Measurements from ENCODE around the gene GCG. TPM values are rescaled to one million over a fixed set of nuclear protein-coding genes. Genes with fewer than 3 reads are reported as not detected.

Gene GCG
- not detected for total RNA-seq

DNA sequence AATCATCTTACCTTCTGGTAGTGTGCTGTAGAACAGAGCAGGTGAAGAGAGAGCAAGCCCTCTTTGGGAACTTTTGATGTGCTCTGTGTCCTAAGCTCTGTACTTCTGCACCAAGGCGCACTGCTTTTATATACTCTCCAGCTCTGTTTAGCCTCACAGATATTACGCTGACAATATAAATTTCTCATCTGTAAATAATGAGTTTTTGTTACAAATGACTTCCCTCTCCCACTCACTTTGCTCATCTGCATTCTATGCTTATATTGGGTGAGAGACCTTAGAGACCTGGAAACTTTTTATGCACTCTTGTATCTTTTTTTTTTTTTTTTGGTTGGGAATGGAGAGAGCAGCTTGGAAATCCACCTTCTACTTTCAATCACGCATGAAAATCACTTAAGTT is at the start of gene GCG:
TSS of gene GCG (minus strand) at position 101 of the 400 bp plus-strand sequence. CDS start 3,069 bp downstream, outside the sequence.
- DNase-seq (ENCODE audit: low read depth in 2 of 3, low spot score in 2 of 3), result no peak

DNA sequence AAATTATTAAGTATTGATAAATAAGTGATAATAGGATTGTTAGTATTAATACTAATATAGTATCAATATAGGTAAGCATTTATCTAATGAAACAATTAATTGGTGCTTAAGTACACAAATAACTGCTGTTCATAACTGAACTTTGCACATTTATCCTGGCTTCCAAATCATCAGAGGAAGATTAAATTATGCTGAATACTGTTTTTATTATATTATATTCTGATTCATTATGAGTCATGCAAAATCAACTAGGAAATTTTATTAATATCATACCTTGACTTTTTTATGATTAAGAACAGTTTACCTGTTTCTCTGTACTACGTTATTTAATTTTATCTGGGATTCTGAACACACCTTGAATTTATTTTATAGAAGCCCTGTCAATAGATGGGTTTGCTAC is 48.6 kb upstream of the GCG start:
- no peak for DNase-seq (ENCODE audit: low read depth in 2 of 3, low spot score in 2 of 3)

DNA sequence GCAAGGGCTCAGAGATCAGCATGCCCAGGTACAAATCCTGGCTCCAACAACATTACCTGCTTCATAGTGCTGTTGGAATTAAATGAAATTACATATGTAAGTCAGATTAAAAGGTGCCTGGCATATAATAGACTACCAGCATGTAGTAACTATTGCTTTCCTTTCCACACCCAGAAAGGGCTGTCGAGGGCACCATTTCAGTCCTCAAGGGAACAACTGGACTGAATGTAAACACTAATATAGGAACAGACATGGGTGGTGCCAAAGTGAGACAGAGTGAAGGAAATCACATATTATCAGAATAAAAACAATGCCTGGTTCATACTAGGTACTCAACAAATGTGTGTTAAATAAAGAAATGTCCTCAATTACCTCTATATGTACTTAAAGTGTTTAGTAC is 47.9 kb upstream of the GCG start:
- DNase-seq (ENCODE audit: low read depth in 2 of 3, low spot score in 2 of 3), result no peak

DNA sequence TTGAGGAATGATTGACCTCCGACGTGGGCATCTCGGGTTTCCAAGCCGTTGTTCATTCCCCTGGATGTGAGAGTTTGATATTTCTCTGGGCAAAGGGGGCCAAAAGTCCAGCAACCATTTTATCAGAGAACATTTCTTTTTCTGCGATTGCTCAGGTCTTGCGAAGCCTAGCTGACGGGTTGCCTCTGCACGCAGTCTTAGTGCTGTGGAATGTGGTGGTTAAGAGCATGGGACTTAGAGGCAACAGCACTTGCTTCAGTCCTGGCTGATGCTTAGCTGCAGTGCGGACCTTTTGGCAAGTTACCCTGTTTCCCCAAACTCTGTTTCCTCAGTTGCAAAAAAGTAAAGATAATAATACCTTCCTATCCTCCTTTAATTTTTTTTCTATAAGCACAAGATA is 46.2 kb upstream of the GCG start:
- no peak for DNase-seq (ENCODE audit: low read depth in 2 of 3, low spot score in 2 of 3)

DNA sequence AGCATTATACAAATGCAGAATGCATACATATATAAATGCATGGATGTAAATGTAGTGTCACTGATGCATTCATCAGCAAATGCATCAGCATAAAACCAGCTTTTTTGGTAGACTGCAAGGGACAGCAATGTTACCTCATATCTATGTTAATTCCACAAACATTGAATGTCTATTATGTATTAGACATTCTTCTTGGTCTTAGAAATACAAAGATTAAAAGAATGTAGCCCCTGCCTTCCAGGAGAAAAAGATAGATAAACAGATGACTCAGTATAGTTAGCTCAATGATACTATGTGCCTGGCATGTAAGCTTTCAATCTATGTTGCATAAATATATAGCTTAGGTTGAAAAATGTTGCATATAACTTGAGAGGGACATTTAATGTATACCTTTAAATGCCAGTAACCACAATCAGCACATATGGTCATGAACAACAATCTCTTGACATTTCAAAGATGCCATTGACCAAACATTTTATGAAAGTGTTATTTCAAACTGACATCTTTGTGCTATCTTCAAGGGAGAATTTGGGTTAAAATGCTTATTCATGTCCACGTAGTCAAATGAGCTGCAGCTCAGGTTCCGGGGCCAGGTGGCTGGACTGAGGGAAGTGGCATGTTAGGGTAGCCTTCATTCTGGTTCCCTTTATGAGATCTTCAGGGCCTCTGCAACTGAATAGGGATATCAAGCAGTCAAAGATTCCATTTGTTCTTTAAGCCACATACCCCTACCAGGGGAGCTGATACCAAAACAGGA is 45.2 kb upstream of the GCG start:
- no peak for DNase-seq (ENCODE audit: low read depth in 2 of 3, low spot score in 2 of 3)

DNA sequence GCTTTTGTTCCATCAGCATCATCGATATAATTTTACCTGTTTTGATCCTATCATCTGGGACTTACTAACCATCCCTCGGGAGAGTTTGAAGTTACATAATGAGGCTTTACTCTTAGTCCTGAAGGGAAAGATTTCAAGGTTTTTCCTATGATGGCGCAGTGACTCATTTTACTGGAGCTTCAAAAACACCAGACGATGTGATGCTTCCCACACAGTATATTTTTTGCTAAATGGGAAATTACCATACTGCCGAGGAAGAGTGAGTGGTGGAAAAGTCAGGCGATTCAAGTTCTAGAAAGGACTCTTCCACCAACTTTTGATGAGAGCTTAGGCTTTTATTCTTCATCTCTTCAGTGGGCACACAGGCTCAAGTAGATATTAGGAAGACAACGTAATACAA is 44.6 kb upstream of the GCG start:
- DNase-seq (ENCODE audit: low read depth in 2 of 3, low spot score in 2 of 3), result no peak

DNA sequence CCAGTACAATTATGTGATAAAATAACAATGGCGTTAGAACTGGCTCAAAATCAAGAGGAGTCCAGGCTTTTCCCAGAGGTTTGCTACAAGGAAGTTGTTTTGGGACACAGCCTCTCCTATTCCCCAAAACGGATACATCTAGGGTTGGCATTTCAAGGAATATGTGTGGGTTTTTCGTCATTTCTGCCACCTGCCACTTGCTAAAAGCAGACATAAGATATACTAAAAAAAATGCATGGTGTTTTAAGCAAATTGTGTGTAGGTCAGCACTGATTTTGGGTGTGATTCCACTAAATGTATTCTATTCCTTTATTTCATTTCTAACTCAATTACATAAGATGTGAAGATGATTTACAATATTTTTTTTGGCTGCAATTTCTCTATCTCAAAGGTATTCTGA is 36.4 kb upstream of the GCG start:
- no peak for DNase-seq (ENCODE audit: low read depth in 2 of 3, low spot score in 2 of 3)

DNA sequence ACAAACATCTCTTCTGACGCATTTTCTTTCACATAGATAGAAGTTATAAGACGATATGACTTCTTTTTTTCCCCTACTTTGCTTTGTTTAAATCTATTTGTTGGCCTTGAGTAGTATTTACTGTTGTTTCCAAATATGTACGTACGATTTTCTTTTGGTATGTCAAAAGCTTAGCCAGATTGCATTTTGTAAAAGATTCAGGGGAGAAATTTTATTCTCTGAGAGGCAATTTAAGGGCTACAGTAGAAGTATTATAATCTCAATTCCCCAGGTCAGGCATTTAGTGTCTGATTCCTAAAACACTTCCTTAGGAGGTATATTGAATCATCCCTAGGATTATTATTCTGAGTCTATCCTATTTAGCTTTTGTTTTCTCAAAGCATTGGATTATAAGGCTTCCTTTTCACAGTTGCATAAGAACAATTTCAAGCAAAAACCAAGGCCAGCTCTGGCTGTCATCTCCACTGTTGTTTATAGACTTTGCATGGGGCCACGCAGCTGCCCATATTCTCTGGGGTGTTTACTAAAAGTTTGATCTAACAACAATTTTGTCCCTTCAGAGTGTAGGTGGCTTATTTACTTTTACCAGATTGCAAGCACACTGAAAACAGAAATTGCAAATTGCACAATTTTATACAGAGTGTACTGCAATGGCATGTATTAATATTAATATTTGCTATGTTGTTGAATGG is 33.6 kb upstream of the GCG start:
- no peak for DNase-seq (ENCODE audit: low read depth in 2 of 3, low spot score in 2 of 3)

DNA sequence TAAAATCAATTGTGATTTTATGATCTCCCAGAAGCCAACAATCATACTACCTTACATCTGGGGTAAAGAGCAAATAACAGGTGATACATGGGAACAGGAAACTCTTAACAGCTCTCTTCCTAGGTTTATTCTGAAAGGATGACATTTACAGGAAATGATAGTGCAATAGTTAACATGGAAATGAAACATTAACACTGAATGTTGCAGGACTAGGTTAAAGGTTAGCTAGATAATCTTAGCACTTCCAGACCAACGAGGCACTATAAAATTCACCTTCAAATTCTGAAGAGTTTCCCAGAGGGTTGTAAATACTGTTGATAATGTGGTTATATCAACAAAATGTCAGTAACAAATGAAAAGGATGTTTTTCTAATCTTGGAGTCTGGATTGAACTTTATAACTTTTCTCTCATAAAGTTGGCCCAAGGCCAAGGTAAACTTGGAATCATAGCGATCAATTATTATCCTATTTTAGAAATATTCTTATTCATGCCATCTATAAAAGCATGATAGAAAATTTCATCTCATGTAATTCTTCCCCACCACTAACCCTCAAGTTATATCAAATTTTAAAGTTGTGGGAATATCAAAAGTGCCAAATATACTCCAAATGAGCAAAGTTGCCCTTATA is 32.9 kb upstream of the GCG start:
- DNase-seq (ENCODE audit: low read depth in 2 of 3, low spot score in 2 of 3), result no peak

DNA sequence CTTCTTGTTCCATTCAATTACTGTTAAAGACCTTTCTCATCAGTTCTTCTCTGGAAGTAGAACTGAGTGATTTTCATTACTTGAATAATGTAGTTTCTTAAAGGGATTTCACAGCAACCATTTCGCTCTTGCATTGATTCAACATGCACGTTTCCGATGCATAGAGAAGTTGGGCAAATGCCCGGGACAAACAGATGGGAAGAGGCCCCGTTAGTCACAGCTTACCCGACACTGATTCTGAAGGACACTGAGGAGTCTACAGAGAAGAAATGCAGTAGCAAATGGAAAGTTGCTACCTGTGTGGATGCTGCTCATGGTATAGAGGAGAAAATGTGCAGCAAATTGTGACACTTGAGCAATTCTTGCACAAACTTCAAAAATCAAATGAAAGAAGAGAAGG is 32.3 kb upstream of the GCG start:
- DNase-seq (ENCODE audit: low read depth in 2 of 3, low spot score in 2 of 3), result no peak

DNA sequence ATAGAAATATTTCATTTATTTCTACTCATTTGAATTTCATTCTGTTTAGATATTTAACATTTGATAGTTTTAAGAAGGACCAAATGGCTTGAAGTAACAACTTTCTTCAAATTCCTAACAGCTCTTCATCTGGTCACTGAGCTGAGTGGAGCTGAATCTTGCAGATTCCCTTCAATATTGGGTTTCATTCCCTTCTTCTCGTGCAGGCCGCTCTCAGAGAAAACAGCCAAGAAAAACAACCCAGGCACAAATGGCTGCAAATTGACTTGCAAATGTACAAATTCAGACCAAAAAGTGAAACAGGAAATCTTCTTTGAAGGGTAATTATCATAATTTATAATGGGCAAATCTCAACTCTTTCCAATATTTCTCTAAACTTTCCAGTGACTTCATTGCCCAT is 30.3 kb upstream of the GCG start:
- no peak for DNase-seq (ENCODE audit: low read depth in 2 of 3, low spot score in 2 of 3)

DNA sequence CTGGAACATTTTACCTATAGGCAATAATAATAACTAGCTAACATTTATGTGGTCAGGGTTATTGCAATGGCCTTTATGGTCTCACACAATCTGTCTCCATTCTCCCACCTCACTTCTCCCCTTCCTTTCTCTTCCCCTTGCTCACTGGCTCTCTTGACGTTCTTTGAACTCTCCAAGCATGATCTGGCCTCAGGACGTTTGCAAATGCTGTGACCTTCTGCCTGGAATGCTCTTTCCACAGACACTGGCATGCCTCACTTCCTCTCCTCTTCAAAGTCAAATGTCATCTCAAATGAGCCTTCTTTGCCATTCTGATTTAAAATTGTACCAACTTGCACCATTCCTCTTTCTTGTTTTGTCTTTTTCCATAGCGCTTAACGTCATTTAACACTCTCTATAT is 25.3 kb upstream of the GCG start:
- no peak for DNase-seq (ENCODE audit: low read depth in 2 of 3, low spot score in 2 of 3)

DNA sequence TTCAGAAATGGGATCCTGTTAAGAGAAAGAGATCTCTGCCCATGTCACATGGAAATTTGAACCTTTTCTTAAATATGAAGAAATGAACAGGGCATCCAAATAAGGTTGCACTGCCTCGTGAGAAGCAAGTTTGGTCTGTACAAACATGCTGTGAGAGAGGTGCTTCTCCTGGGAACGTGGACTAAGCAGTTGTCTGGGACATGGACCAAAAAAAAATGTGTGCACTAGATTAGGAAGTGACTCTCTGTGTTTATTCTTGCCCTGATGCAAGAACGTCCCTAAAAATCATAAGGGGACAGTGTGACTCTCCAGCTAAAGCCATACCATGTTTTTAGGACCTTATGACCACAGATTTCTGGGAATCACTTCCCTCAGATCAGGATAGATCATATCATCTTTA is 23.7 kb upstream of the GCG start:
- no peak for DNase-seq (ENCODE audit: low read depth in 2 of 3, low spot score in 2 of 3)

DNA sequence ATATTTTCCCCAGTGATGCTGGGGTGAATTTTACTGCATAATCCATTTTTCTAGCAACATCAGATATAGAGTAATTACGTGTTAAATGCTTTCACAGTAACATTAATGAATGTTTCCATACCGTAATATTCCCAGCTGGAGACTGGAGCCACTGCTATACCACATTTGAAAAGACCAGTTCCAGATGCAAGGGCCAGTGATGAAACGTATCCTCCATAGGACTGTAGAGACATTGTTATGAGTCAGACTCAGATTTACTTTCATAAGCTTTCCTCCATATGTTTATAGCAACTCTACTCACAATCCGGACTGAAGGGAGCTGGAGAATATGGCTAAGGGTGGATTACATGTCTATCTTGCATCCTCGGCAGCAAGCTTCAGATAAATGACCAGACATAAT is 22.7 kb upstream of the GCG start:
- no peak for DNase-seq (ENCODE audit: low read depth in 2 of 3, low spot score in 2 of 3)

DNA sequence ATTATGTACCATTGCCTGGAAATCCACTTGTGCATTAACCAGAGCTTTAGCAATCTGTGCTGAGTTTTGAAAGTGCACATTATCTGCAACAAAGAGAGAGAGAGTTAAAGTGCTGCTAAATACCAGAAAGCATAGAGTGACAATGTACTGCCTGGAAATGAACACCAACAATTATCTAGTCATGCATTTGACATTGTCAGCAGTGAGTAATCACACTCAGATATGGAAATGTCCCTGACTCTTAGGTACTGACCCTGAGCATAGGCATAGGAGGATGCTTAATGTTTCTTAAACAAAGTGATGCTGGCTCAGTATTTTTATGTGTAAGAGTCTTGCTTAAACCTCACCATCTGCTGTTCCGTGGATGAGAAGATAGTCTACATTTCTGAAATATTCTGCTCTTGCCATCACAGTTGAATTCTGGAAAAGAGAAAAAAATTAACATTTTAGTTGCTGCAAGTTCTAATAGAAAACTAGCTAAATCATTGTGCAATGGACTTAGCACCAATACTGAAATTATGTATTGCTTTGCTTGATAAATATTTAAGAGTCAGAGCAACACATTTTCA is 20.8 kb upstream of the GCG start:
- DNase-seq (ENCODE audit: low read depth in 2 of 3, low spot score in 2 of 3), result no peak

DNA sequence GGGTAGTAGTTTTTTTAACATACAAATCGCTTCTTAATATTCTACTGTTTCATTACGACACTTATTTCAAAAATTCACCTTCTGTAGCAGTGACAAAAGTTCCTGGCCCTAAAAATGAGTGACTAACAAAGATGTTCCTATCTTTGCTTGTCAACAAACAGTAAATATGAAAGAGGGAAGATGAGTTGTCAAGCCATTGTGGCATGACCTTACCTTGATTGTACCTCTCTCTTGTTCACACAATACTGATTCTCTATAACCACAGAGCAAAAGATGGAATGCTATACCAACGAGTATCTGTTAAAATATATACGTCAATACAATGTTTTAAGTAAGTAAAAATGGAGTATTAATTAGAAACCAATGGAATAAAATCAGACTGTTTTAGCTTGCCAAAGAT is 14.7 kb upstream of the GCG start:
- no peak for DNase-seq (ENCODE audit: low read depth in 2 of 3, low spot score in 2 of 3)

DNA sequence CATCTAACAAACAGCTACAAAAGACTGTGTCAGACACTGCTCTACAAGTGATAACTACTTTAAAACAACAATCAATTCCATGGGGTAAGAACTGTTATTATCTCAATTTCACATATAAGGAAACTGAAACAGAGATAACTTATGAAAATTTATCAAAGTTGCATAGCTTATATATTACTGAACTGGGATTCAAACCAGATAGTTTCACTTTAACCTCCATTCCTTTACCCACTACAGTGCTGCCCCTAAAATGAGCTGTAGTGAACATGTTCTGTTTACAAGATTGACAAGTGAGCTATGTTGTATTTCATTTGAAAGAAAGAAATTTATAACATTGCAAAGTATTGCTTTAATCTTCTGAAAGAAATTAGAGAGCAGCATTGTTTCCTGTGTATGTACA is 14.1 kb upstream of the GCG start:
- no peak for DNase-seq (ENCODE audit: low read depth in 2 of 3, low spot score in 2 of 3)

DNA sequence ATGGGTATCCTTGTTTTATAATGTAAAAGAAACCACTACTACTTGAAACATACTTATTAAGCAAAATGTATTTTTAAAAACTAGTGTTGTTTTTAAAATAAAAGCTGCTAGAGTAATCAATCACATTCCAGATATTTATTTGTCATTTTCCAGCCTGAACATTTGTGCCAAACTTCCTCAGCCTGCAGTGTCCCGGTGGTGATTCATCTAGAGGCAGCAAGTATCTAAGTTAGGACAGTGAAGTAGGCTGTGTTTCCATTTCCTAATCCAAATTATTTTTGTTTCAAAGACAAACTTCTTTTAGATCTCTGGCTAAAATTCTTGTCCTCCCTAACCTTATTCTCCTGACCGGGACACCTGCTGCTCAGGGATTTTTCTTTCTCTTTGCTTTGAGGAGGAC is 12.8 kb upstream of the GCG start:
- DNase-seq (ENCODE audit: low read depth in 2 of 3, low spot score in 2 of 3), result no peak

DNA sequence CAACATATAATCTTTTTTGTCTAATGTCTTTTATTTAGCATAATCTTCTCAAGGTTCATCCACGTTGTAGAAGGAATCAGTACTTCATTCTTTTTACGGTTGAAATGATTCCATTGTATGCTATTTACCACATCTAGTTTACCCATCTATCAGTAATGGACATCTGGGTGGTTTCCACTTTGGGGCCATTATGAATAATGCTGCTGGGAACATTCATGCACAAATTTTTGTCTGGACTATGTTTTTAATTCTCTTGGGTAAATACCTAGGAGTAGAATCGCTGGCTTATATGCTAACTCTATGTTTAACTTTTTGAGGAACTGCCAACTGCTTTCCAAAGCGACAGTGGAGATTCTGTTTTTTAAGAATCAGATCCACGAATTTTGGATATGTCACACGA is 7.4 kb upstream of the GCG start:
- DNase-seq (ENCODE audit: low read depth in 2 of 3, low spot score in 2 of 3), result no peak

DNA sequence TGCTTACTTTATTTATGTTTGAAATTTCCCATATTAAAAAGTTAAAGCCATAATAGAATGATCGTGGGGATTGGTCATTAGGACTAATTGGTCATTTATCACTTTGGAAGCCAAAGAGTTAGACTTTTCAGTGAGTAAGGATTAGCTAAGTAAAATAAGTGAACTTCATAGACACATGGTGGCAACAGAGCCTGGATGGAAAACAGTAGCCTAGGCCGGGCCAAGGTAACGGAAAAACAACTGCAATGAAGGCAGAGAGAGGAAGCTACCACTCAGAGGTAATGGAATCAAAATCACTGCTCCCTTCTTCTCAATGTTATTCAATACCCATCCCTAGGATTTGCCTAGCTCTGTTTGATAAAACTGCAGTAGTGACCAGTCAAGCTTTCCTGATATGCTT is 4.1 kb upstream of the GCG start:
- DNase-seq (ENCODE audit: low read depth in 2 of 3, low spot score in 2 of 3), result no peak

DNA sequence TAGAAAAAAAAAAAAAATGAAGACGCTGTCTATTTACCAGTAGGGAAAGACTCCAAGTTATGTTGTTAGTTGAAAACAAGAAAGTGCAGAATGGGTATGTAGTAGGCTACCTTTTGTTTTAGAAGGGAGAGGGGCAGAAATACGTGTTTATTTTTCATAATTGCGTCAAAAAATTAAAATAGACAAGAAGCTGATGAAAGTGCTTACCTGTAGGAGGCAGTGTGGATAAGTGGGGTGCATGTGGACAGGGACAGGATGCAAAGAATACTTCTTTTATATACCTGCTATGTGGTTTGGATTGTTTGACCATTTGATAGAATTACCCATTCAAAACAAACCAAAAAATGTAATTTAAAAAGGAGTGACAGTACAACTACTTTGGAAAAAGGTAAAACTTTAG is 3.0 kb upstream of the GCG start:
- DNase-seq (ENCODE audit: low read depth in 2 of 3, low spot score in 2 of 3), result no peak
